Liver (tissue), 9 donors: ENCODE results near the gene MAGEB2. TPM values are rescaled to one million over a fixed set of nuclear protein-coding genes. Genes with fewer than 3 reads are reported as not detected.

Source experiments
- DNase-seq: peaks from one replicate; pipeline ENCODE4 v3.0.0-alpha.2; 2017; ENCODE audit warnings: low spot score
- H3K27ac ChIP-seq, 2 donors: one replicate each; pipeline ENCODE4 v1.7.0; 2013; ENCODE audit warnings: inconsistent platforms in 2 of 2, low read length in 2 of 2, control low read depth in 1 of 2, low read depth in 1 of 2, mild to moderate bottlenecking in 1 of 2
- H3K27me3 ChIP-seq, 4 donors: one replicate each; pipeline versions ENCODE4 v1.6.1 to v1.7.0; 2013; ENCODE audit warnings: low read length in 3 of 4, inconsistent platforms in 1 of 4, mild to moderate bottlenecking in 1 of 4, moderate library complexity in 1 of 4; ENCODE audit not compliant: control insufficient read depth in 4 of 4, insufficient read depth in 4 of 4
- H3K36me3 ChIP-seq, 4 donors: one replicate each; pipeline versions ENCODE4 v1.6.1 to v1.7.0; 2013; ENCODE audit warnings: low read length in 3 of 4, mild to moderate bottlenecking in 3 of 4, low read depth in 1 of 4, moderate library complexity in 1 of 4; ENCODE audit not compliant: control insufficient read depth in 4 of 4, insufficient read depth in 3 of 4
- H3K4me1 ChIP-seq, 4 donors: one replicate each; pipeline versions ENCODE4 v1.6.1 to v1.7.0; 2013; ENCODE audit warnings: low read length in 3 of 4, mild to moderate bottlenecking in 3 of 4, moderate library complexity in 1 of 4; ENCODE audit not compliant: control insufficient read depth in 4 of 4, insufficient read depth in 4 of 4
- H3K4me3 ChIP-seq, 3 donors: one replicate each; pipeline versions ENCODE4 v1.6.1 to v1.7.0; 2013; ENCODE audit warnings: low read length in 3 of 3, control low read depth in 1 of 3, low read depth in 1 of 3, mild to moderate bottlenecking in 1 of 3
- H3K9ac ChIP-seq, 2 donors: one replicate each; pipeline ENCODE4 v1.7.0; 2013; ENCODE audit warnings: low read length in 2 of 2, mild to moderate bottlenecking in 2 of 2, moderate library complexity in 2 of 2, control low read depth in 1 of 2, low read depth in 1 of 2
- H3K9me3 ChIP-seq, 4 donors: one replicate each; pipeline versions ENCODE4 v1.6.1 to v1.7.0; 2013; ENCODE audit warnings: low read length in 3 of 4; ENCODE audit not compliant: control insufficient read depth in 4 of 4
- EGR1 ChIP-seq, 2 donors: IDR thresholded peaks; 2 replicates each; pipeline ENCODE4 v1.6.1; 2016 to 2018; ENCODE audit warnings: antibody characterized with exemption in 2 of 2, low read depth in 2 of 2
- HNF4A ChIP-seq, 2 donors: conservative IDR thresholded peaks; 2 replicates each; pipeline ENCODE4 v1.6.1; 2016; ENCODE audit warnings: antibody characterized with exemption in 2 of 2, mild to moderate bottlenecking in 2 of 2
- JUND ChIP-seq, 2 donors: IDR thresholded peaks; 2 replicates each; pipeline ENCODE4 v1.6.1; 2016; ENCODE audit warnings: antibody characterized with exemption in 2 of 2
- NR2F2 ChIP-seq: IDR thresholded peaks from 2 replicates; pipeline ENCODE4 v1.6.1; 2016; ENCODE audit warnings: antibody characterized with exemption
- RAD21 ChIP-seq, 2 donors: IDR thresholded peaks; 2 replicates each; pipeline ENCODE4 v1.6.1; 2016; ENCODE audit warnings: antibody characterized with exemption in 2 of 2, mild to moderate bottlenecking in 2 of 2
- RXRA ChIP-seq, 2 donors: IDR thresholded peaks; 2 replicates each; pipeline ENCODE4 v1.6.1; 2017 to 2018; ENCODE audit warnings: antibody characterized with exemption in 2 of 2, mild to moderate bottlenecking in 1 of 2
- TAF1 ChIP-seq: conservative IDR thresholded peaks from 2 replicates; pipeline ENCODE4 v1.6.1; 2016; ENCODE audit warnings: antibody characterized with exemption, mild to moderate bottlenecking
- YY1 ChIP-seq: IDR thresholded peaks from 2 replicates; pipeline ENCODE4 v1.6.1; 2016; ENCODE audit warnings: antibody characterized with exemption, mild to moderate bottlenecking
- WGBS: extraction: QIAGEN DNeasy Blood & Tissue Kit; methylation state at CpG from one replicate; pipeline ENCODE4 v1.1.7; 2013; 5-methylcytosine and 5-hydroxymethylcytosine counted together
- polyA plus RNA-seq, 2 donors: library from polyadenylated mRNA; stranded (reverse) in 1 of 2; unstranded in 1 of 2; fragments of 200-250 nt in 1 of 2; fragments of >200 nt in 1 of 2; fragmentation: Nextera tagmentation in 1 of 2; extraction: Ambion mirVana in 1 of 2; gene quantifications; one replicate each; pipeline versions ENCODE4 v1.2.1 to v1.2.3, GENCODE V29; 2013 to 2015
- total RNA-seq, 2 donors: library from RNA; depleted of rRNA; stranded (reverse); fragments of >200 nt; gene quantifications; one replicate each; pipeline ENCODE4 v1.2.3, GENCODE V29; 2014
- TF ChIP-seq, protein P1 (sequence below): IDR thresholded peaks from 2 replicates; pipeline ENCODE4 v1.6.1; 2016; ENCODE audit warnings: antibody characterized with exemption
- TF ChIP-seq, protein P2 (sequence below): IDR thresholded peaks from 2 replicates; pipeline ENCODE4 v1.6.1; 2016; ENCODE audit warnings: antibody characterized with exemption
- TF ChIP-seq, protein P3 (sequence below): IDR thresholded peaks from 2 replicates; pipeline ENCODE4 v1.6.1; 2016; ENCODE audit warnings: antibody characterized with exemption
- TF ChIP-seq, protein P4 (sequence below): IDR thresholded peaks from 2 replicates; pipeline ENCODE4 v1.6.1; 2016; ENCODE audit warnings: antibody characterized with exemption, mild to moderate bottlenecking
- donor health status: healthy.
- donor health status: healthy.
- donor health status: healthy.
- donor health status: healthy.
- donor health status: healthy.

The MAGEB2 gene
- total and polyA plus RNA-seq, 4 donors, result not detected

DNA sequence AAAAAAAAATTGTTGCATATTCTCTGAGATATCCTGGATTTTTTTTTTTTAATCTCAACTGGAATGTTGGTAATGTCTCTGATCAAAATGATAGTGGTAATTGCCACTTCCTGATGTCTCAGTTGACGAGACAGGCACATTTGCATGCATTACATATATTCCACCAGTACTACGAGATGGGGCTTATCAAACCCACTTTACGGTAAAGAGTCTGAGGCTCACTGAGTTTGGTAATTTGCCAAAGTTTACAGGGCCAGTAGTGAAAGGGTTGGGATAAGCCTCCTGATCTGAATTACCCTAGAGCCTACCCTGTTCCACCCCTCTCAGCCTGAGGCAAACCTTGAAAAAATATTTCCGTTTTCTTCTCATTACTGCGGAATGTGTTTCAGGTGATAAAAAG is 5.3 kb downstream of the MAGEB2 start:
- no peak for TF ChIP-seq YY1
- no peak overlapping the region for H3K4me3 ChIP-seq
- 71% methylated on average over 5 of the region's 5 CpGs for WGBS
- H3K27ac ChIP-seq, result no peak overlapping the region
- H3K36me3 ChIP-seq, result no peaks in the 10 kb centered on the region
- H3K9me3 ChIP-seq, result no peaks in the 10 kb centered on the region
- no peak overlapping the region for H3K9ac ChIP-seq
- no peak for DNase-seq
- H3K4me1 ChIP-seq, result no peaks in the 10 kb centered on the region
- no peaks in the 10 kb centered on the region for H3K27me3 ChIP-seq

DNA sequence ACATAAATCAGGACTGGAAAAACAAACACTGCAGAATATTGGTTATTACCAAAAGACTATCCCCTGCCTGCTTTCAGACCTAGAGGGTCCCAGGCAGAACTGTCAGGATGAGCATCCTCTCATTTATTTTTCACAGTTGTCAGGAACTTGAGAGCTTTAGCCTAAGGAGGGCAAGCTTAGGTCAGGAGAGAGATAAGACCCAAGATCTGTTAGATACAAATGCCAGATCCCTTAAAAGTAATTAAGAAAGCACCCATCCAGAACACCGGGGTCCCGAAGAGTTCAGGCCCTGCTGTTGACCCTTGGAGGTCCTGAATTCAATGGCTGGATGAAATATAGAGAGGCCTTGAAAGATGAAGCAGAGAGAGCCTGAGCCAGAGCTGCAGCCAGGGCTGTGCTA is 9.2 kb downstream of the MAGEB2 start:
- no peak for DNase-seq
- Histone ChIP-seq H3K4me3 (no peak overlapping the region), H3K4me1 (no peaks in the 10 kb centered on the region), H3K27ac (no peak overlapping the region), H3K36me3 (no peaks in the 10 kb centered on the region), H3K27me3 (no peaks in the 10 kb centered on the region), H3K9me3 (no peaks in the 10 kb centered on the region), H3K9ac (no peak overlapping the region)
- WGBS, result 56% methylated on average over 2 of the region's 2 CpGs
- TF ChIP-seq NR2F2, result no peak
- TF ChIP-seq, protein P1, sequence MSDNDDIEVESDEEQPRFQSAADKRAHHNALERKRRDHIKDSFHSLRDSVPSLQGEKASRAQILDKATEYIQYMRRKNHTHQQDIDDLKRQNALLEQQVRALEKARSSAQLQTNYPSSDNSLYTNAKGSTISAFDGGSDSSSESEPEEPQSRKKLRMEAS, result no peak
- TF ChIP-seq, protein P2, sequence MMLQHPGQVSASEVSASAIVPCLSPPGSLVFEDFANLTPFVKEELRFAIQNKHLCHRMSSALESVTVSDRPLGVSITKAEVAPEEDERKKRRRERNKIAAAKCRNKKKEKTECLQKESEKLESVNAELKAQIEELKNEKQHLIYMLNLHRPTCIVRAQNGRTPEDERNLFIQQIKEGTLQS, result no peak
- no peak for TF ChIP-seq RXRA (IDR thresholded peaks at IDR 0.05)
- TF ChIP-seq YY1, result no peak
- TF ChIP-seq JUND (IDR thresholded peaks at IDR 0.05), result no peak
- TF ChIP-seq, protein P3, sequence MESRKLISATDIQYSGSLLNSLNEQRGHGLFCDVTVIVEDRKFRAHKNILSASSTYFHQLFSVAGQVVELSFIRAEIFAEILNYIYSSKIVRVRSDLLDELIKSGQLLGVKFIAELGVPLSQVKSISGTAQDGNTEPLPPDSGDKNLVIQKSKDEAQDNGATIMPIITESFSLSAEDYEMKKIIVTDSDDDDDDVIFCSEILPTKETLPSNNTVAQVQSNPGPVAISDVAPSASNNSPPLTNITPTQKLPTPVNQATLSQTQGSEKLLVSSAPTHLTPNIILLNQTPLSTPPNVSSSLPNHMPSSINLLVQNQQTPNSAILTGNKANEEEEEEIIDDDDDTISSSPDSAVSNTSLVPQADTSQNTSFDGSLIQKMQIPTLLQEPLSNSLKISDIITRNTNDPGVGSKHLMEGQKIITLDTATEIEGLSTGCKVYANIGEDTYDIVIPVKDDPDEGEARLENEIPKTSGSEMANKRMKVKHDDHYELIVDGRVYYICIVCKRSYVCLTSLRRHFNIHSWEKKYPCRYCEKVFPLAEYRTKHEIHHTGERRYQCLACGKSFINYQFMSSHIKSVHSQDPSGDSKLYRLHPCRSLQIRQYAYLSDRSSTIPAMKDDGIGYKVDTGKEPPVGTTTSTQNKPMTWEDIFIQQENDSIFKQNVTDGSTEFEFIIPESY, result no peak
- TF ChIP-seq RAD21 (IDR thresholded peaks at IDR 0.05), result no peak
- TF ChIP-seq TAF1, result no peak
- TF ChIP-seq EGR1 (IDR thresholded peaks at IDR 0.05; ENCODE audit: low read depth in 2 of 2), result no peak

DNA sequence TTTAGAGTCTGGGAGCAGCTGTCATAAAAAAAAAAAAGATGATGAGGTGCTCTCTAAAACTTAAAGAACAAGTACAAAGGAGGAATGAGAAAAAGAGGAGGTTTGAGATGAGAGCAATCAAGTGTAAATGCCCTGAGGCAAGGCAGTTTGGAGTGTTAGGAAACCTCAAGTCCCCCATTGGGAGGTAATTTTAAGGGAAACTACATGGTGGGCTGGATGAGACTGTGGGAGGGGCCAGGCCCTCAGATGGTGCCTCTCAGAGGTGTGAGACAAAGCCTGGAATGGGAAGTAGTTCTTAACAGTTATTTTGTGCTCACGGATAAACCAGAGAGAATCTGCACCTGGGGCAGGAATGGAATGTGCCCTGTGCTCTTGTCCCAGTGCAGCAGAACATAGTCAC is 13.2 kb downstream of the MAGEB2 start:
- WGBS, result 60% methylated on average over 1 of the region's 1 CpG
- Histone ChIP-seq H3K4me1 (no peaks in the 10 kb centered on the region), H3K36me3 (no peaks in the 10 kb centered on the region), H3K9ac (no peak overlapping the region), H3K27ac (no peak overlapping the region), H3K27me3 (no peaks in the 10 kb centered on the region), H3K9me3 (no peaks in the 10 kb centered on the region), H3K4me3 (no peak overlapping the region)
- TF ChIP-seq HNF4A (conservative IDR thresholded peaks at IDR 0.05), result no peak
- DNase-seq, result no peak

DNA sequence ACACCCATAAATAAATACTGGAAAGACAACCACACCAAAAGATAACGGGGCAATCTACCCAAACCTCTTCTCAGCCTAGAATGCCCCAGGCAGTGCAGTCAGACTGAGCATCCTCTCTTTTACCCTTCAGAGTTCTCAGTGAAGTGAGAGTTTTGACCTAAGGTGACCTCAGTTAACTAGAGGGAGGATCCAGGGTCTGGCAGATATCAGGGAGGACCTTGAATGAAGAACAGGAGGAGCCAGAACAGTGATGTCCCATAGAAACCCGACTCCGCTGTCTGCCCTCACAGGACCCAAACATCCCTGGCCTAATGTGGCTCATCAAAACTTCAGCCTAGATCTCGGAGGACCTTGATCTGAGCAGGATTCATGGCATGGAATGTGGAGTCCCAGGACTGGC is 15.0 kb downstream of the MAGEB2 start, which contains the start of gene MAGEB3:
TSS of gene MAGEB3 (plus strand) at position 263 of the 400 bp plus-strand sequence. CDS start 5,268 bp downstream, outside the sequence.
- Histone ChIP-seq H3K27me3 (no peaks in the 10 kb centered on the region), H3K36me3 (no peaks in the 10 kb centered on the region), H3K4me3 (no peak within 1 kb of the TSS), H3K9me3 (no peaks in the 10 kb centered on the region), H3K9ac (no peak within 1 kb of the TSS), H3K27ac (no peak within 1 kb of the TSS), H3K4me1 (no peaks in the 10 kb centered on the region)
- no peak for DNase-seq
- WGBS, result 73% methylated on average over 4 of the region's 4 CpGs
- no peak for TF ChIP-seq TAF1
- TF ChIP-seq, protein P4, sequence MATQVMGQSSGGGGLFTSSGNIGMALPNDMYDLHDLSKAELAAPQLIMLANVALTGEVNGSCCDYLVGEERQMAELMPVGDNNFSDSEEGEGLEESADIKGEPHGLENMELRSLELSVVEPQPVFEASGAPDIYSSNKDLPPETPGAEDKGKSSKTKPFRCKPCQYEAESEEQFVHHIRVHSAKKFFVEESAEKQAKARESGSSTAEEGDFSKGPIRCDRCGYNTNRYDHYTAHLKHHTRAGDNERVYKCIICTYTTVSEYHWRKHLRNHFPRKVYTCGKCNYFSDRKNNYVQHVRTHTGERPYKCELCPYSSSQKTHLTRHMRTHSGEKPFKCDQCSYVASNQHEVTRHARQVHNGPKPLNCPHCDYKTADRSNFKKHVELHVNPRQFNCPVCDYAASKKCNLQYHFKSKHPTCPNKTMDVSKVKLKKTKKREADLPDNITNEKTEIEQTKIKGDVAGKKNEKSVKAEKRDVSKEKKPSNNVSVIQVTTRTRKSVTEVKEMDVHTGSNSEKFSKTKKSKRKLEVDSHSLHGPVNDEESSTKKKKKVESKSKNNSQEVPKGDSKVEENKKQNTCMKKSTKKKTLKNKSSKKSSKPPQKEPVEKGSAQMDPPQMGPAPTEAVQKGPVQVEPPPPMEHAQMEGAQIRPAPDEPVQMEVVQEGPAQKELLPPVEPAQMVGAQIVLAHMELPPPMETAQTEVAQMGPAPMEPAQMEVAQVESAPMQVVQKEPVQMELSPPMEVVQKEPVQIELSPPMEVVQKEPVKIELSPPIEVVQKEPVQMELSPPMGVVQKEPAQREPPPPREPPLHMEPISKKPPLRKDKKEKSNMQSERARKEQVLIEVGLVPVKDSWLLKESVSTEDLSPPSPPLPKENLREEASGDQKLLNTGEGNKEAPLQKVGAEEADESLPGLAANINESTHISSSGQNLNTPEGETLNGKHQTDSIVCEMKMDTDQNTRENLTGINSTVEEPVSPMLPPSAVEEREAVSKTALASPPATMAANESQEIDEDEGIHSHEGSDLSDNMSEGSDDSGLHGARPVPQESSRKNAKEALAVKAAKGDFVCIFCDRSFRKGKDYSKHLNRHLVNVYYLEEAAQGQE, result no peak
